SK-N-SH (cell line): ENCODE measurements around the gene IGFBP3.

ENCODE experiments used
- EZH2phosphoT487 ChIP-seq: fragments of 200-600 bp; sonication (generic); IDR thresholded peaks from 2 replicates; pipeline ENCODE4 v1.6.1; 2017; ENCODE audit warnings: low read depth, mixed run types, mild to moderate bottlenecking, antibody characterized with exemption, moderate library complexity, borderline replicate concordance
- FOSL2 ChIP-seq: IDR thresholded peaks from 2 replicates; pipeline ENCODE4 v1.4.0; 2012; ENCODE audit warnings: low read depth, mild to moderate bottlenecking, moderate library complexity, borderline replicate concordance
- FOXJ3 ChIP-seq: sonication (generic); formaldehyde crosslinking; IDR thresholded peaks from 2 replicates; pipeline ENCODE4 v1.5.1; 2020; ENCODE audit warnings: mild to moderate bottlenecking, missing genetic modification reagents
- POLR2AphosphoS5 ChIP-seq: IDR thresholded peaks from 2 replicates; pipeline ENCODE4 v1.6.1; 2012; ENCODE audit warnings: low read depth, low read length
- RAD21 ChIP-seq: IDR thresholded peaks from 2 replicates; pipeline ENCODE4 v1.6.1; 2012; ENCODE audit warnings: mild to moderate bottlenecking, low read length
- RCOR1 ChIP-seq: fragments of 150-350 bp; IDR thresholded peaks from 2 replicates; pipeline ENCODE4 v1.6.1; 2017; ENCODE audit warnings: antibody characterized with exemption, low read length
- SIN3A ChIP-seq: IDR thresholded peaks from 2 replicates; pipeline ENCODE4 v1.6.1; 2012; ENCODE audit warnings: low read depth, mild to moderate bottlenecking, low read length, moderate library complexity, borderline replicate concordance
- SMC3 ChIP-seq: IDR thresholded peaks from 2 replicates; pipeline ENCODE4 v1.6.1; 2012; ENCODE audit warnings: low read depth, low read length, improper control_type of control experiment
- YY1 ChIP-seq: IDR thresholded peaks from 2 replicates; pipeline ENCODE4 v1.4.0; 2012; ENCODE audit warnings: low read depth, mild to moderate bottlenecking
- TF ChIP-seq, protein P1 (sequence below): IDR thresholded peaks from 2 replicates; pipeline ENCODE4; 2012
- TF ChIP-seq, protein P2 (sequence below): IDR thresholded peaks from 2 replicates; pipeline ENCODE4 v1.4.0; 2012; ENCODE audit warnings: low read depth, borderline replicate concordance
- TF ChIP-seq, protein P3 (sequence below): fragments of 200-600 bp; sonication (generic); IDR thresholded peaks from 2 replicates; pipeline ENCODE4 v1.6.1; 2017; ENCODE audit warnings: antibody characterized with exemption, mild to moderate bottlenecking, moderate library complexity
- TF ChIP-seq, protein P4 (sequence below): fragments of 150-350 bp; IDR thresholded peaks from 2 replicates; pipeline ENCODE4 v1.6.1; 2016; ENCODE audit warnings: mild to moderate bottlenecking, low read depth, low read length
- TF ChIP-seq, protein P5 (sequence below): fragments of 150-350 bp; IDR thresholded peaks from 2 replicates; pipeline ENCODE4 v1.6.1; 2017; ENCODE audit warnings: antibody characterized with exemption, low read length, low read depth, borderline replicate concordance

DNA sequence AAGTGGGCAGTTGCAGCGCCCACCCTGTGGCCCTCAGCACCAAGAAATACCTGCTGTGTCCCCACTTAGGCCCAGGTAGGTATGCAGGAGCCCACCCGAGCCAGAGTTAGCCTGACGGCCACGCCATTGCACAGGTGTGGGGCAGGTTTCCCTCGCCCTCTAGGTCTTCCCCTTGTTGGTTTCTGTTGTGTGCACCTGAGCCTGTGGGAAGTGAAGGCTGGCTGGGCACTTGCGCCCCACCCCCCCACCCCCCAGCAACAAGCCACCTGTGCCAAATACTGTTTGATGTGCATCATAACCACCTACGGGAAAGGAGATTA is 48.1 kb downstream of the IGFBP3 start, which contains the start of gene CCDC201:
- TF ChIP-seq, protein P1, sequence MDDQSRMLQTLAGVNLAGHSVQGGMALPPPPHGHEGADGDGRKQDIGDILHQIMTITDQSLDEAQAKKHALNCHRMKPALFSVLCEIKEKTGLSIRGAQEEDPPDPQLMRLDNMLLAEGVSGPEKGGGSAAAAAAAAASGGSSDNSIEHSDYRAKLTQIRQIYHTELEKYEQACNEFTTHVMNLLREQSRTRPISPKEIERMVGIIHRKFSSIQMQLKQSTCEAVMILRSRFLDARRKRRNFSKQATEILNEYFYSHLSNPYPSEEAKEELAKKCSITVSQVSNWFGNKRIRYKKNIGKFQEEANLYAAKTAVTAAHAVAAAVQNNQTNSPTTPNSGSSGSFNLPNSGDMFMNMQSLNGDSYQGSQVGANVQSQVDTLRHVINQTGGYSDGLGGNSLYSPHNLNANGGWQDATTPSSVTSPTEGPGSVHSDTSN: no peak
- TF ChIP-seq POLR2AphosphoS5: no peak
- TF ChIP-seq, protein P2, sequence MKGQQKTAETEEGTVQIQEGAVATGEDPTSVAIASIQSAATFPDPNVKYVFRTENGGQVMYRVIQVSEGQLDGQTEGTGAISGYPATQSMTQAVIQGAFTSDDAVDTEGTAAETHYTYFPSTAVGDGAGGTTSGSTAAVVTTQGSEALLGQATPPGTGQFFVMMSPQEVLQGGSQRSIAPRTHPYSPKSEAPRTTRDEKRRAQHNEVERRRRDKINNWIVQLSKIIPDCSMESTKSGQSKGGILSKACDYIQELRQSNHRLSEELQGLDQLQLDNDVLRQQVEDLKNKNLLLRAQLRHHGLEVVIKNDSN: no peak
- TF ChIP-seq, protein P3, sequence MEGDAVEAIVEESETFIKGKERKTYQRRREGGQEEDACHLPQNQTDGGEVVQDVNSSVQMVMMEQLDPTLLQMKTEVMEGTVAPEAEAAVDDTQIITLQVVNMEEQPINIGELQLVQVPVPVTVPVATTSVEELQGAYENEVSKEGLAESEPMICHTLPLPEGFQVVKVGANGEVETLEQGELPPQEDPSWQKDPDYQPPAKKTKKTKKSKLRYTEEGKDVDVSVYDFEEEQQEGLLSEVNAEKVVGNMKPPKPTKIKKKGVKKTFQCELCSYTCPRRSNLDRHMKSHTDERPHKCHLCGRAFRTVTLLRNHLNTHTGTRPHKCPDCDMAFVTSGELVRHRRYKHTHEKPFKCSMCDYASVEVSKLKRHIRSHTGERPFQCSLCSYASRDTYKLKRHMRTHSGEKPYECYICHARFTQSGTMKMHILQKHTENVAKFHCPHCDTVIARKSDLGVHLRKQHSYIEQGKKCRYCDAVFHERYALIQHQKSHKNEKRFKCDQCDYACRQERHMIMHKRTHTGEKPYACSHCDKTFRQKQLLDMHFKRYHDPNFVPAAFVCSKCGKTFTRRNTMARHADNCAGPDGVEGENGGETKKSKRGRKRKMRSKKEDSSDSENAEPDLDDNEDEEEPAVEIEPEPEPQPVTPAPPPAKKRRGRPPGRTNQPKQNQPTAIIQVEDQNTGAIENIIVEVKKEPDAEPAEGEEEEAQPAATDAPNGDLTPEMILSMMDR: no peak
- TF ChIP-seq RAD21: no peak
- no peak for TF ChIP-seq EZH2phosphoT487
- no peak for TF ChIP-seq SMC3
- TF ChIP-seq RCOR1: no peak
- no peak for TF ChIP-seq FOXJ3 (CRISPR knock-in tag)
- TF ChIP-seq, protein P4, sequence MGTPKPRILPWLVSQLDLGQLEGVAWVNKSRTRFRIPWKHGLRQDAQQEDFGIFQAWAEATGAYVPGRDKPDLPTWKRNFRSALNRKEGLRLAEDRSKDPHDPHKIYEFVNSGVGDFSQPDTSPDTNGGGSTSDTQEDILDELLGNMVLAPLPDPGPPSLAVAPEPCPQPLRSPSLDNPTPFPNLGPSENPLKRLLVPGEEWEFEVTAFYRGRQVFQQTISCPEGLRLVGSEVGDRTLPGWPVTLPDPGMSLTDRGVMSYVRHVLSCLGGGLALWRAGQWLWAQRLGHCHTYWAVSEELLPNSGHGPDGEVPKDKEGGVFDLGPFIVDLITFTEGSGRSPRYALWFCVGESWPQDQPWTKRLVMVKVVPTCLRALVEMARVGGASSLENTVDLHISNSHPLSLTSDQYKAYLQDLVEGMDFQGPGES: no peak
- TF ChIP-seq, protein P5, sequence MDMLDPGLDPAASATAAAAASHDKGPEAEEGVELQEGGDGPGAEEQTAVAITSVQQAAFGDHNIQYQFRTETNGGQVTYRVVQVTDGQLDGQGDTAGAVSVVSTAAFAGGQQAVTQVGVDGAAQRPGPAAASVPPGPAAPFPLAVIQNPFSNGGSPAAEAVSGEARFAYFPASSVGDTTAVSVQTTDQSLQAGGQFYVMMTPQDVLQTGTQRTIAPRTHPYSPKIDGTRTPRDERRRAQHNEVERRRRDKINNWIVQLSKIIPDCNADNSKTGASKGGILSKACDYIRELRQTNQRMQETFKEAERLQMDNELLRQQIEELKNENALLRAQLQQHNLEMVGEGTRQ: no peak
- TF ChIP-seq YY1: no peak
- no peak for TF ChIP-seq FOSL2
- no peak for TF ChIP-seq SIN3A
